GM10266 (cell line): ENCODE results near the gene SPATA2.
"Not testable (repeated sequence)": the region's sequence is repeated elsewhere in the genome, so short reads cannot be mapped to it uniquely, and the experiment has no call there.

Experiments used
- DNase-seq: peaks from one replicate; pipeline ENCODE4 v3.0.0; 2012; ENCODE audit errors: extremely low spot score
- CTCF ChIP-seq: IDR thresholded peaks from 2 replicates; pipeline ENCODE4 v1.5.1; 2012; ENCODE audit warnings: mild to moderate bottlenecking, low read depth; ENCODE audit not compliant: control insufficient read depth, insufficient read depth; ENCODE audit errors: missing control alignments

The SPATA2 gene

GRCh38 chr20:49915380-49916145 lies at the start of gene SPATA2:
Gene SPATA2 (minus strand): TSS chr20:49915529. CDS start chr20:49908490, 7,039 bp downstream.
- TF ChIP-seq CTCF, result no peak
- DNase-seq, result peak; percentile 97

GRCh38 chr20:49961413-49961812 lies 46.1 kb upstream of the SPATA2 start:
- TF ChIP-seq CTCF, result no peak
- no peak for DNase-seq

GRCh38 chr20:49957089-49957938 lies 42.0 kb upstream of the SPATA2 start:
- not testable (repeated sequence) for DNase-seq

GRCh38 chr20:49956689-49957088 lies 41.4 kb upstream of the SPATA2 start:
- DNase-seq, result no peak
- TF ChIP-seq CTCF, result no peak

- DNase-seq, result not testable (repeated sequence)
Measured at GRCh38 chr20:49955830-49956396, 40.6 kb upstream of the SPATA2 start.

GRCh38 chr20:49955167-49955566 lies 39.8 kb upstream of the SPATA2 start:
- no peak for TF ChIP-seq CTCF
- no peak for DNase-seq

GRCh38 chr20:49951151-49951550 lies 35.8 kb upstream of the SPATA2 start:
- DNase-seq, result no peak

More at GRCh38 chr20:49951151-49951550, 35.8 kb upstream of the SPATA2 start:
- TF ChIP-seq CTCF, result no peak
